Retina (tissue), 1 donor: ENCODE results near the gene PTPRE.

Experiments used
- DNase-seq: peaks from one replicate; pipeline ENCODE4 v3.0.0-alpha.2; 2016

PTPRE gene

GRCh38 chr10:128105383-128105782 lies 198.5 kb downstream of the PTPRE start:
- no peak for DNase-seq

- DNase-seq, result no peak
Measured at GRCh38 chr10:128109707-128110106, 202.8 kb downstream of the PTPRE start.

- DNase-seq, result no peak
Measured at GRCh38 chr10:128110339-128110738, 203.4 kb downstream of the PTPRE start.

DNA sequence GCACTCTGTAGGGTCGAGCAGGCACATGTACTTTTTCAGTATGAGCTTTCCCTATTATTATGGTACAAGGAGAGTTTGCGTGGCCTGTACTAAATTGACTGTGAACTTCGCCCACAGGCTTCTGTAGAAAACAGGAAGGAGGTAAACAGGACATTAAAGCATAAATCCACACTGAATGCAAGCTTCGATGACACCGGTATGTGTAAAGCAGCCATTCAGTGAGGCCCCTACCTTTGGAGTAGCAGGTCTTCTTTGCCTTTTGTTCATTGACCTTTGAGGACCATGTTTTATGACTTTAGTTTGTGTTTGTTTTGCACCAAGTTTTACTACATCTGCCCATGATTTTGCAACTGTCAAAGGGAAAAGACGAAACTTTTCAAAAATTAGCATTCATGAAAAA lies 204.8 kb downstream of the PTPRE start:
- no peak for DNase-seq

DNA sequence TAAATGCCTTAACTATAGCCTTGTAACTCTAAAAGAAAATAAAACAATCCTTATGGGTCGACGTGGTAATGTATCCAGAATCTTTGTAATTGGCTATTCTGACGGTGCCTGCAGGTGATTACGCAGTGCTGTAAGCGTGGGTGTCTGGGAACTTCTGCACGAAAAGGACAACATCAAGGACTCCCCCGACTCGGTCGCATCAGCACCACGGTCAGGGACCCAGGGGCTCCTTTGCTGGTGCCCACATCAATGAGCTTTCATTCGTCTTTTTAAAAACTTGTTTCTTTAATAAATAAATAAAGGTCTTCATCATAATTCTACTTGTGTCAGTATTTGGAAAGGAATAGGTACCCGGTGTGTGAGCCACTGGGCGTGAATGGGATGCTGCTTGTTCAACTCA lies 206.1 kb downstream of the PTPRE start:
- no peak for DNase-seq

- no peak for DNase-seq
Measured at GRCh38 chr10:128114901-128115300, 208.0 kb downstream of the PTPRE start.

DNA sequence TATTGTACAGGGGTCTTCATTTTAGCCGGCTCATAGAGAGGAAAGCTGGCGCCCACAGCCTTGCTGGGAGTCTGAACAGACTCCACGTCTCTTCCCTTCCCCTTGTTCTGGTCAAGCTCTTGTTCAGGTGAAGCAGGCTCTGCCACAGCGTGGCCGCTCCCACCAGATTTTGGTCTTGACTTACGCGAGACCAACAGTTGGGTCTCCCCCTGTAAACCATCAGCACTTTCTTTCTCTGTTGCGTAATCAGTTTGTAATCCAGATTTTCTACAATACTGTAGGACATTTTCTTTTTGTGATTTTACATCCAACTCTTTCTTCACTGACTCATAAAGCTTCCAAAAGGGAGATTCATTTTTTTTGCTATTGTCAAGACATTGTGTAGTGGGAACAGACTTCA lies 208.5 kb downstream of the PTPRE start:
- no peak for DNase-seq

DNA sequence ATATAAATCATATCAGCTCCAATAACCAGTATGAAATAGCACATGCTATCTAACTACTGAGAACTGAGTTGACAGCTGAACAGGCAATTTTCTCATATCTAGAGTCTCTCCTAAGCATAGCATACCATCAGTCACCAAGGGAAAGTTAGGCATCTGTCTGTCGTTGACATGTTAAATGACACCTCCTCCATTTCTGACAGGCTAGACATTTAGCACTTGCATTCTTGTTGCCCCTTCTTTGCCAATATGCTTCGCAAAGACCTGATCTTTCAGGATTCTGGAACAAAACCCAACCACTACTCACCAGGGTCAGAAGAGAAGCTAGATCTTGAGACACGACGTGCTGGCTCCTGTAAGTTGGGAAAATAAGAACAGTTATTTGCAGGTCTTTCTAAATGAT lies 209.3 kb downstream of the PTPRE start:
- DNase-seq, result no peak

DNA sequence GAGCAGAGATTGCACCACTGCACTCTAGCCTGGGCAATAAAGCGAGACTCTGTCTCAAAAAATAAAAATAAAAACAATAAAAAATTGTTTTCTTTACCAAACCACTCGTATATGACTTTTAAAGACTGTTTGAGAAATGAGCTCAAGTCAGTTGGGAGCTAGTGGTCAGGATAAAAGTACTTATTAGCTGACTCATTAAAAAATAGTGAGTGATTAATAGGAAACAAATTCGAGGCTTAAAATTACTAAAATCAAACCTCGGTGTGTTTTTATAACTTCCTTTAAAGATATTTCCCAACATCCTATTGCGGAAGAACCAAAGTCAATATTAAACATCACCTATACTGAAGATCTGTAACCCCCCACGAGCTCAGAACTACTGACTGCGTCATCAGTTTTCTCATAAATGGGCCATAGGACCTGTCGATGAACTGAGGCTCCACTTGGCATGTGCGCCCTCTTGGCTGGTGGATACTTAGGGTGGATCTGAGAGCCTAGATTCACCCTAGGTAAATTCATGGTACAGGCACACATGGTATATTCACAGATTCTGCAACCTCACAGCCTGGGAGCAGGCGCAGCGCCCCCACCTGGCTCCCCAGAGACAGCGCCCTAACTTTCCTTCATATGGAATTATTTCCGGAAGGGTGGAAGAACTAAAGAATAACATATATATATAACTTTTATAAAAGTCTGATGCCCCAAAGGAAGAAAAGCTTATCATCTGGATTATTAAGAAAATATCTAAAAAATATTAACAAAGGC lies 210.1 kb downstream of the PTPRE start:
- no peak for DNase-seq

DNA sequence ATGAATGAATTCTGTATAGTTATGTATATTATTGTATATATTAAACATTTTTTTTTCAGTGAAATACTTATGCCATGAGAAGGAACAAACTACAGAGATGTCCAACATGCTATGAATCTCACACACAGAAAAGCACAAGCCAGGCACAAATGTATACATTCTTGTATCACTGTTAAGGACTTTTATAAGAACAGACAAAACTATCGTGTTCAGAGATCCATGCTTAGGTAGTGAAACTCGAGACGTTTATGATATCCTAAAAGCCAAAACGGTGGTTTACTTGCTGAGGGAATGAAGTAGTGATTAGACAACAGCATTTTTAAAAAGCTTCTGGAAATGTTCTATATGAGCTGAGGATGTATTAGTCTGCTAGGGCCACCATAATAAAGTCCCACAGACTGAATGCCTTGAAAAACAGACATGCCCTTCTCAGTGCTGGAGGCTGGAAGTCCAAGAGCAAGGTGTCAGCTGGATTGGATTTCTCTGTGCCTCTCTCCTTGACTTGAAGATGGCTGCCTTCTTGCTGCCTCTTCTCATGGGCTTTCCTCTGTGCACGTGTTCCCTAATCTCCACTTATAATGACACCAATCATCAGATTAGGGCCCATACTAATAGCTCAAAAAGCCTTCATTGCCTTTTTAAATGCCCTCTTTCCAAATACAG lies 215.0 kb downstream of the PTPRE start:
- no peak for DNase-seq

- DNase-seq, result no peak
Measured at GRCh38 chr10:128122931-128123330, 216.0 kb downstream of the PTPRE start.

DNA sequence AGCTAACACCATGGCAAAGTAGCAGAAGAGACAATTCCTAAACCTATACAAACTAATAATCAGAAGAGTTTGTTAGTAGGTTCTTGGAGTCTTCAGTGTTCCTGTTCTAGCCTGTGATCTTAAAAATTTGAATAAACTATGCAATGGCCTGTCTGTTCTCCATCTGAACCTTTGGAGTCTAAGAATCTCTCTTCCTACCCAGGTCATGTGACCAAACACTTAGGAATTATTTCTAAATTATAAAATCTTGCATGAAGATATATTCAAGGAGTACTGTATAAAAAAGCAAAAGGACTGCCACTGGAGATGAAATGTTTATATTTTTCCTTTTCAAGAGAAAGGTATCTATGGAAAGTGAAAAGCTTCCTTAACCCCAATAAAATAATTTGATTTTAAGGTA lies 216.9 kb downstream of the PTPRE start:
- no peak for DNase-seq

DNA sequence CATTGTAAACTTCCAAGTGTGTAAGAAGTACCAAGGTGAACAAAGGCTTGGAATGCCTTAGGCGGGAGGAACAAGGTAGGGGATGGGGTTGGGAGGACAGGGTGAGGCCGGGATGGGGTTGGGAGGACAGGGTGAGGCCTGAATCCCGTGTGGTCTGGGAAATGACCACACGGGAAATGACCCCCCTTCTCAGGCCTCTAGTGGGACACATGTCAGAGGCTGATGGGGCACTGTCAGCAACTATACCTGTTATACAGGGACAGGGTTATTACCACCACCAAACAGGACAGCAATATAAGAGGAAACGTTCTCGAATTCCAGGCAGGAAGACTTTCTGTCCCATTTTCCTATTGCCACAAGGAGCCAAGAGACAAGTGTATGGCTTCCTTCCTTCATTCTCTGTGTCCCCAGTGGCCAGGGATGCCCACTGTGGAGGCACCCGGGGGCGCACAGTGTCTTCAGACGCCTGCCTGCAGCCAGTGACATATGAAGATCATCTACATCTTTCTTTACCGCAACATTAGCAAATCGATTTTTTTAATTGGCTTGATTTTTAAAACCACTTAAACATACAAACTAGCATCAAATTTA lies 218.0 kb downstream of the PTPRE start:
- no peak for DNase-seq

- DNase-seq, result no peak
Measured at GRCh38 chr10:128125416-128125943, 218.6 kb downstream of the PTPRE start.

GRCh38 chr10:128125944-128126764 lies 219.3 kb downstream of the PTPRE start, which contains the start of gene MKI67:
Gene MKI67 (minus strand): TSS chr10:128126423. CDS start chr10:128125667, 756 bp downstream.
- peak; percentile 79 for DNase-seq

- DNase-seq, result no peak
Measured at GRCh38 chr10:128128582-128128981, 221.7 kb downstream of the PTPRE start.

DNA sequence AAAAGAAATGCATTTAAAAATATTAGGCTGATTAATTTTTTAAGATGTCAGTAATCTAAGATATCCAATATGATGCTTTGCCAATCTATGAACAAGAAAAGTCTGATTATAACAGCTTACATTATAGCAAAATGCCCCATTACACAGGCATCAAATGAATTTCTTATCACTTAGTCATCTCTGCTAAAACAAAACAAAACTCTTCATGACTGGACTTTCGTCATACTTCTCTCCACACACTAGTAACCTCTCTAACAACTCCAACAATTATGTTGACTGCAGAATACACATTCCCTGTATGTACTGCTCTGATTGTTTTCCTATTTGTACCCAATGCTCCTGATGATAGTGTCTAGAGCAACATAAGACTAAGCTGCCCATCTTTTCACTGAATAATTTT lies 223.1 kb downstream of the PTPRE start:
- DNase-seq, result no peak
